Activated T-helper 2 cell treated with anti-CD3 and anti-CD28 coated beads, Interferon-gamma antibody, Interleukin-2, Interleukin-4, amounts not matched to agents 10 μg/mL and 5 μg/mL and 100 μg/mL, durations not matched to agents 14 hours and 24 hours and 36 hours (primary cell): ENCODE results near the gene SELENOO. TPM values are rescaled to one million over a fixed set of nuclear protein-coding genes. Genes with fewer than 3 reads are reported as not detected.

Experiments
- DNase-seq: peaks from one replicate; pipeline ENCODE4 v3.0.0; 2021; ENCODE audit warnings: low spot score
- H3K27ac Mint-ChIP-seq: one replicate; pipeline ENCODE4 v1.8.0; 2021; ENCODE audit warnings: mixed read lengths
- H3K27me3 Mint-ChIP-seq: one replicate; pipeline ENCODE4 v1.8.0; 2021; ENCODE audit warnings: low read depth, mixed read lengths
- H3K36me3 Mint-ChIP-seq: one replicate; pipeline ENCODE4 v1.8.0; 2021; ENCODE audit warnings: low read depth, mixed read lengths
- H3K4me1 Mint-ChIP-seq: one replicate; pipeline ENCODE4 v1.8.0; 2021; ENCODE audit warnings: low read depth, mixed read lengths
- H3K4me3 Mint-ChIP-seq: one replicate; pipeline ENCODE4 v1.8.0; 2021; ENCODE audit warnings: low read depth, mild to moderate bottlenecking, moderate library complexity, mixed read lengths
- H3K9me3 Mint-ChIP-seq: one replicate; pipeline ENCODE4 v1.8.0; 2021; ENCODE audit warnings: mixed read lengths
- intact Hi-C: fragments of 100-400 bp; cut with micrococcal nuclease; formaldehyde crosslinking; loops from one replicate; pipeline ENCODE4 v1.15.1; 2023
- total RNA-seq: library from RNA; stranded (reverse); gene quantifications from 2 replicates; pipeline ENCODE4 v1.2.3, GENCODE V29; 2022

The SELENOO gene
- total RNA-seq, 1 donor from 2014 or later, result 26.3 TPM

GRCh38 chr22:50250555-50251476 is 50.0 kb downstream of the SELENOO start, which contains the start of gene HDAC10:
TSS of gene HDAC10 (minus strand) at chr22:50251265. CDS start at chr22:50251032, 233 bp downstream.
- Mint-ChIP-seq H3K4me3 (peak within 1 kb of the TSS; percentile 84), H3K27ac (peak within 1 kb of the TSS; percentile 72), H3K36me3 (peaks cover 13% of the 10 kb centered on the region), H3K4me1 (peaks cover 10% of the 10 kb centered on the region), H3K27me3 (no peaks in the 10 kb centered on the region), H3K9me3 (no peaks in the 10 kb centered on the region)
- DNase-seq, result peak; percentile 84
- intact Hi-C loops, result no loop called here

DNA sequence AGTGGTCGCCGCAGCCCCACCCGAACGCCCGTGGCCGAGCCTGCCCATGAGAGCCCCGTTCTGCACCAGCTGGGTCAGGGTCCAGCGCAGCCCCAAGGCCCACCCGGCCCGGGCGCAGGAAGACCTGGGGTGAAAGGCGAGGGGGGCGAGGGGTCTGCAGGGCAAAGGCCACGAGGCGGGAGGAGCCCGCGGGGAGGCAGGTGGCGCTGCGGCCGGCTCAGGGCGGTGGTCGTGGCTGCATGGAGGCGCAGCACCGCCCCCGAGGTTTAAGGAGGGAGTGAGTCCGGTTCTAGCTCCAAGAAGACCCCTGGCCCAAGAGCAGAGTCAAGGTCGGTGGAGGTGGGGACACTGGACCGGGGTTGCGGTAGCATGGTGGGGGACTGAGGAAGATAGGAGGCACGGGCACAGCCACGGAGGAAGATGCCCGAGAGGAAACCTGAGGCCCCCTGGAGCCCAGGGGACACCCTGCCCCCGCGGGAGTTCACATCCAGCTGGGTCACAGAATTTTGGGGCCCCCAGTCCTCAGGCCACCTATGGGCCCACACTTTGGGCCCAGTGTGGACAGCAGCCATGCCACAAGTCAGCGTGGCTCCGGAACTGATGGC is 50.8 kb downstream of the SELENOO start:
- Mint-ChIP-seq H3K4me1 (peaks cover 7% of the 10 kb centered on the region), H3K27me3 (no peaks in the 10 kb centered on the region), H3K27ac (no peak overlapping the region), H3K36me3 (peaks cover 10% of the 10 kb centered on the region), H3K9me3 (no peaks in the 10 kb centered on the region), H3K4me3 (no peak overlapping the region)
- intact Hi-C loops, result no loop called here
- no peak for DNase-seq

GRCh38 chr22:50252082-50253045 is 51.6 kb downstream of the SELENOO start:
- H3K27me3 Mint-ChIP-seq, result no peaks in the 10 kb centered on the region
- intact Hi-C loops, result no loop called here
- no peak overlapping the region for H3K27ac Mint-ChIP-seq
- peak overlapping the region; percentile 21 for H3K4me3 Mint-ChIP-seq
- H3K4me1 Mint-ChIP-seq, result peaks cover 7% of the 10 kb centered on the region
- DNase-seq, result peak; percentile 60
- peaks cover 6% of the 10 kb centered on the region for H3K36me3 Mint-ChIP-seq
- no peaks in the 10 kb centered on the region for H3K9me3 Mint-ChIP-seq

DNA sequence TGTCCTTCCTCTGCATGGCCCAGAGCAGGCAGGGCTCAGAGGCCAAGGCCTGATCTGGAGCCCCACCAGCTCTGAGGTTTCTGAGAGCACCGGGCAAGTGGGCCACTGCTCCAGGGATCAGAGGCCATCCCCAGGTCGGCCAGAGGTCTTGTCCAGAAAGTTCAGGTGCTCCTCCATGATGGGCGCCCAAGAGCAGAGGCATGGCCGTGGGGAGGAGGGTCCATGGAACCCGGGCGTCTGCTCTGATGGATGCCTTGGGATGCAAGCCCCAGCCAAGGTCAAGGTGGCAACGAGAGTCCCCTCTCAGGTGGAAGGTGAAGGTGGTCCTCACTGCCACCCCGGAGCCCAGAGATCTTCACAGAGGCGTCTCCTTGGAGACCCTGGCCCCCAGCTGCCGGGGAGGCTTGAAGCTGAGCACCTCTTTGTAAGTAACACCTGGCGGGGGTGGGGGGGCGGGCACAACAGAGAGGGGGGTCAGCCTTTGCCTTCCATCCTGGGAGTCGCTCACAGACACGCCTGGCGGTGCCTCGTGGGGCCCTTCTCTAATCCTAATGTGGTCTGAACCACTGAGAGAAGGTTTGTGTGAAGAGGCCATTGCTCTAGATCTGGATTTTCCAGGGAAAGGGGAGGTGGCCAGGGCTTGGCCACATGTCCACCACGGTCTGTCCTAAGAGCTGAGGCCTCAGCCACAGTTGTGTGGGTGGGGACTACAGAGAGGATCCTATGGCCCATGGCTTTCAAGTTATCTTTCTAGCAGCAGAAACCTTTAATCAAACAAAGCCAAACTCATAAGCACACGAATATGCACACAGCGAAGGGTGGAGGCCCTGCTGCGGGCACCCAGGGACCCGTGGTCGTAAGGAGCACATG is 52.5 kb downstream of the SELENOO start:
- no peaks in the 10 kb centered on the region for H3K36me3 Mint-ChIP-seq
- H3K27ac Mint-ChIP-seq, result no peak overlapping the region
- no peaks in the 10 kb centered on the region for H3K27me3 Mint-ChIP-seq
- peaks cover 6% of the 10 kb centered on the region for H3K4me1 Mint-ChIP-seq
- no peak overlapping the region for H3K4me3 Mint-ChIP-seq
- H3K9me3 Mint-ChIP-seq, result no peaks in the 10 kb centered on the region
- intact Hi-C loops, result no loop called here
- DNase-seq, result no peak

DNA sequence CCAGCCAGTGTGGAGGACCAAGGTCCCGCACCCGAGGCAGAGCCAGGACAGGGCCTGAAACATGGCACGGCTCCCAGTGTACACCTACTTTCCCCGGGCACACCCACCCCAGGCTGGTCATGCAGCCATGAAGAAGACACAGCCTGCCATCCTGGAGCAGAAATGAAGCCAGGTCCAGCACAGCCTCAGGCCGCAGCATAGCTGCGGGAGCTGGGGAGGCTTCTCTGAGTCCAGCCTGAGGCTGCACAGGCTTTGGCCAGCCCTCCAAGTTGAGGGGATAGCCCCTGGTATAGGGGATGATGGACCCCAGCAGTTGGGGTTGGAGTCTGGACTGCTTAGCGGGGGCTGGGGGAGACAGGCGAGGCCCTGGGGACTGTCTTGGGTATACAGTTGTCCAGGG is 53.1 kb downstream of the SELENOO start:
- Mint-ChIP-seq H3K27ac (no peak overlapping the region), H3K27me3 (no peaks in the 10 kb centered on the region), H3K4me3 (no peak overlapping the region), H3K4me1 (peaks cover 6% of the 10 kb centered on the region), H3K9me3 (no peaks in the 10 kb centered on the region), H3K36me3 (no peaks in the 10 kb centered on the region)
- intact Hi-C loops, result no loop called here
- no peak for DNase-seq

GRCh38 chr22:50255099-50255498 is 54.3 kb downstream of the SELENOO start:
- H3K9me3 Mint-ChIP-seq, result no peaks in the 10 kb centered on the region
- no peaks in the 10 kb centered on the region for H3K36me3 Mint-ChIP-seq
- peaks cover 1% of the 10 kb centered on the region for H3K4me1 Mint-ChIP-seq
- no peak overlapping the region for H3K27ac Mint-ChIP-seq
- intact Hi-C loops, result no loop called here
- DNase-seq, result no peak
- no peak overlapping the region for H3K4me3 Mint-ChIP-seq
- H3K27me3 Mint-ChIP-seq, result no peaks in the 10 kb centered on the region

- H3K4me1 Mint-ChIP-seq, result no peaks in the 10 kb centered on the region
- DNase-seq, result no peak
- intact Hi-C loops, result no loop called here
- H3K9me3 Mint-ChIP-seq, result no peaks in the 10 kb centered on the region
- H3K27ac Mint-ChIP-seq, result no peak overlapping the region
- no peaks in the 10 kb centered on the region for H3K27me3 Mint-ChIP-seq
- H3K36me3 Mint-ChIP-seq, result no peaks in the 10 kb centered on the region
- no peak overlapping the region for H3K4me3 Mint-ChIP-seq
These were observed 54.8 kb downstream of the SELENOO start for GRCh38 chr22:50255607-50256006.

DNA sequence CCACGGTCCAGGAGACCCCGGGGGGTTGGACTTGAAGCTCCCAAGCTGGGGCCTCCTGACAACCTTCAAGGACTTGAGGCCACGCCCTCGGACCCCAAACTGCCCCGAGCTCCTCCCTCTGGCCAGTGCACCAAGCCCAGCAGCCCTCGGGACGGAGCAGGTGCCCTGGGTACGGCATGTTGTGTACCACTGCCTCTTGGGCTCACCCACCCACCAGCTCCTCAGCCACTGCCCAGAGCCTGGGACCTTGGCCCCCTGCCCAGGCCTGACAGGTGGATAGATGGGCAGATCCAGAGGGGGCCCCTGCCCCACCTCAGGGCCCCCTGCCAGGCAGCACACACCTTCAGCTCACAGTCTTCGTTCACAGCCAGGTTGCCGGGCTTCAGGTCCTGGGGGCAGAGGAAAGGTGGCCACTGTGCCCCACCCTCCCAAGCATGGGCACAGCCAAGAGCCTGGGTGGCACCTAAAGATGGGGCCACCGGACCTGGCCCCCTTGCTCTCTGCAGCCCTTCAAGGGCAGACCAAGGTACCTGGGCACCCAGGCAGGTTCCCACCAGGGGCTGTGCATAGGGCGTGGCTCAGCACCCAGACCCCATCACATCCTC is 55.5 kb downstream of the SELENOO start:
- no peak for DNase-seq
- no peak overlapping the region for H3K4me3 Mint-ChIP-seq
- H3K27me3 Mint-ChIP-seq, result no peaks in the 10 kb centered on the region
- intact Hi-C loops, result no loop called here
- no peak overlapping the region for H3K27ac Mint-ChIP-seq
- H3K4me1 Mint-ChIP-seq, result no peaks in the 10 kb centered on the region
- H3K9me3 Mint-ChIP-seq, result no peaks in the 10 kb centered on the region
- H3K36me3 Mint-ChIP-seq, result no peaks in the 10 kb centered on the region

DNA sequence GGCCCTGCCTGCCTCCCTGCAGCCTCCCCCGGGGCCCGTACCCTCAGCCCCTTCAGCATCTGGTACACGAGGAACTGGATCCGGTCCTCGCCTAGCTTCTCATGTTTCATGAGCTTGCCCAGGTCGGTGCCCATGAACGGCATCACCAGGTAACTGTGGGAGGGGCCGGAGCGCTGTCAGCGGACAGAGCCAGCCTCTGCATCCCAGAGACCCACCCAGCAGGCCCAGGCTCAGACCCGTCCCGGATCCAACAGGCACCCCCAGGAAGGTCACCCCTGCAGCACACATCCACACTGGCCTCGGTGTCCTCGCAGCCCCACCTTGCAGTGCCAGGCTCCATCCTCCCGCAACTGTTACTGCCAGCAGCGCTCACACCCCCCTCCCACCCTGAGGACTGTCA is 56.2 kb downstream of the SELENOO start:
- Mint-ChIP-seq H3K9me3 (no peaks in the 10 kb centered on the region), H3K27me3 (peaks cover 2% of the 10 kb centered on the region), H3K4me1 (peaks cover under 1% of the 10 kb centered on the region), H3K4me3 (no peak overlapping the region), H3K27ac (no peak overlapping the region), H3K36me3 (no peaks in the 10 kb centered on the region)
- intact Hi-C loops, result no loop called here
- no peak for DNase-seq

- Mint-ChIP-seq H3K9me3 (no peaks in the 10 kb centered on the region), H3K4me1 (peaks cover 5% of the 10 kb centered on the region), H3K27me3 (peaks cover 6% of the 10 kb centered on the region), H3K27ac (no peak overlapping the region), H3K36me3 (no peaks in the 10 kb centered on the region), H3K4me3 (no peak overlapping the region)
- no peak for DNase-seq
- intact Hi-C loops, result no loop called here
These were observed 56.9 kb downstream of the SELENOO start for GRCh38 chr22:50257451-50258360.
